Stimulated activated CD4-positive, alpha-beta T cell treated with anti-CD3 and anti-CD28 coated beads, Interleukin-2, amount 100 ng/mL, for 24 hours (primary cell): ENCODE results near the gene IL10RB.
"Not testable (repeated sequence)": the region's sequence is repeated elsewhere in the genome, so short reads cannot be mapped to it uniquely, and the experiment has no call there.

Source experiments
- DNase-seq, 2 donors: peaks; one replicate each; pipeline ENCODE4 v3.0.0-alpha.2; 2020

IL10RB gene

DNA sequence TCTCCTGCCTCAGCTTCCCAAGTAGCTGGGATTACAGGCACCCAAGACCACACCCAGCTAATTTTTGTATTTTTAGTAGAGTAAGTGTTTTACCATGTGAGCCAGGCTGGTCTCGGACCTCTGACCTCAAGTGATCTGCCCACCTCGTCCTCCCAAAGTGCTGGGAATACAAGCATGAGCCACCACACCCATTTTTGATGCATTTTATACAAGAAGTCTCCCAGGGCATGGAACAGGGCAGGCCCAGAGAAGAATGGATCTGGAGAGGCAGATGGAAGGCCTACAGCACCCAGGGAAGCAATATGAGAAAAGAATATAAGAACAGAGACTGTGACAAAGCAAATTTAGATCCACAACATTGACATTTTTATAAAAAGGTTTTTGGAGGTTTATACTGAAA lies 39.8 kb downstream of the IL10RB start:
- no peak for DNase-seq

GRCh38 chr21:33308586-33309490 lies 42.7 kb downstream of the IL10RB start:
- no peak for DNase-seq

GRCh38 chr21:33309778-33310177 lies 43.6 kb downstream of the IL10RB start:
- DNase-seq, result no peak

DNA sequence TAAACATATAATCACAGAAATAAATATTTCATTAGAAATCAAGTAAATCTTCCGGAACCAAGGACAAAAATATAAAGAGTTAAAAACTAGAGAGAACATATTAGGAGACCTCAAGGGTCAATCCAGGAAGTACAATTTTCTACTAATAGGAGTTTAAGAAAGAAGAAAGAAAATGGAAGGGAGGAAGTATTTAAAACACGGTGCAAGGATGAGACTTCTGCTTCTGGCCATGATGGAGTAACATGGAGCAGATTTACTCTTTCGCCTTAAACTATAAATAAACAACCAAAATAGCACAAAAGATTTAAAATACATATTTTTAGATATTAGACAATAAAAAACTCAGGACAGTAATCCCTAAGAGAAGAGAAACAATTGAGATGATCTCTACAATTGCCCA lies 46.0 kb downstream of the IL10RB start:
- no peak for DNase-seq

DNA sequence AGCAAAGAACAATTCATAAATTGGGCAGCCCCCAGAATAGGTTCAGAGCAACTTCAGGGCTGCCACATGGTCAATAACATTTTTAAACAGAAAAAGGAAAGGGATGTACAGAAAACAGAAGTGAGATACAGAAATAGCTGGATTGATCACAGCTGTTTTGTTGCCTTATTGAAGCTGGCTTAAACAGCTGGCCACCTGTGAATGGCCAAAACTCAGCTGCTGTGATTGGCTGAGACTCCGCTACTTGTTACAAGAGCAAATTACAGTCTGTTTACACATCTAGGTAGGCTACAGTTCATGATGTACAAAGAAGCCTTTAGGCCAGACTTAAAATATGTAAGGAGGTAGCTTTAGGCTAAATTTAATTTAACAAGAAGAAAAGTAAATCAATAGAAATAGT lies 47.0 kb downstream of the IL10RB start:
- DNase-seq, result no peak

DNA sequence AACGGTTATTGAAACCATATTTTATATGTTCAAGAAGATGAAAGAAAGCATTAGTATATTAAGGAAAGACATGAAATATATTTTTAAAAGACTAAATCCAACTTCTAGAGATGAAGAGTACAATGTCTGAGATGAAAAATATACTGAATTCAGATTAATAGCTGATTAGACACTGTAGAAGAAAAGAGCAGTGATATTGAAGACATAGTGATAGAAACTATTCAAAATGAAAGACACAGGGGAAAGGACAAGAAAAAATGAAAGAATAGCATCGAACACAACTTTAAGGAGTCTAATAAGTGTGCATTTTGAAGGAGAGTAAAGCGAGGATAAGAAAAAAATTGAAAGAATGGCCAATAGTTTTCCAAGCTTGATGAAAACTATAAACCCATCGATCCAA lies 47.4 kb downstream of the IL10RB start:
- DNase-seq, result no peak

- DNase-seq, result no peak
These were observed 47.9 kb downstream of the IL10RB start for GRCh38 chr21:33314111-33314510.

- DNase-seq, result no peak
These were observed 50.0 kb downstream of the IL10RB start for GRCh38 chr21:33315946-33316710.

DNA sequence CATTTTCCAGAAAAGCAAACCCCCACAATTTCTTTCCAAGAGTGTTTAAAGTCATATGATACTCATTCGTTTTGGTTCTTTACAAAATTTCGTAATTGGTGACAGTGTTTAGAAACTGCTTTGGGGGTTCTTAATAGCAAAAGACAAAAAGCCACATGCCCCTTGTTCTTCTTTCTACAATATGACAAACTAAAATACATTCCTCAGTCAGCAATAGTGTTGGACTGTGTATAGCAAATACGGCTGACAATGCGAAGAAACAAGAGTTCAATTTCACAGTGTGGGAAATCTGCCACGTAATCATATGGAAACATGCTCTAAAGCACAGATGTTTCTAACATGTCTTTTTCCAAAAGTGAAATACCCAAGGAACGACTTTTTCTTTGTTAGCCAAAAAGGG lies 51.0 kb downstream of the IL10RB start:
- no peak for DNase-seq

- DNase-seq, result no peak
These were observed 51.8 kb downstream of the IL10RB start for GRCh38 chr21:33317786-33318486.

- DNase-seq, result not testable (repeated sequence)
These were observed 54.8 kb downstream of the IL10RB start for GRCh38 chr21:33321005-33321404.

- DNase-seq, result not testable (repeated sequence)
These were observed 57.4 kb downstream of the IL10RB start for GRCh38 chr21:33323610-33324009.

GRCh38 chr21:33324291-33325221 lies 58.4 kb downstream of the IL10RB start, which contains the start of gene IFNAR1:
IFNAR1 (plus strand) TSS chr21:33324970; CDS start chr21:33325056, 86 bp downstream.
- peak; percentile 99 for DNase-seq

DNA sequence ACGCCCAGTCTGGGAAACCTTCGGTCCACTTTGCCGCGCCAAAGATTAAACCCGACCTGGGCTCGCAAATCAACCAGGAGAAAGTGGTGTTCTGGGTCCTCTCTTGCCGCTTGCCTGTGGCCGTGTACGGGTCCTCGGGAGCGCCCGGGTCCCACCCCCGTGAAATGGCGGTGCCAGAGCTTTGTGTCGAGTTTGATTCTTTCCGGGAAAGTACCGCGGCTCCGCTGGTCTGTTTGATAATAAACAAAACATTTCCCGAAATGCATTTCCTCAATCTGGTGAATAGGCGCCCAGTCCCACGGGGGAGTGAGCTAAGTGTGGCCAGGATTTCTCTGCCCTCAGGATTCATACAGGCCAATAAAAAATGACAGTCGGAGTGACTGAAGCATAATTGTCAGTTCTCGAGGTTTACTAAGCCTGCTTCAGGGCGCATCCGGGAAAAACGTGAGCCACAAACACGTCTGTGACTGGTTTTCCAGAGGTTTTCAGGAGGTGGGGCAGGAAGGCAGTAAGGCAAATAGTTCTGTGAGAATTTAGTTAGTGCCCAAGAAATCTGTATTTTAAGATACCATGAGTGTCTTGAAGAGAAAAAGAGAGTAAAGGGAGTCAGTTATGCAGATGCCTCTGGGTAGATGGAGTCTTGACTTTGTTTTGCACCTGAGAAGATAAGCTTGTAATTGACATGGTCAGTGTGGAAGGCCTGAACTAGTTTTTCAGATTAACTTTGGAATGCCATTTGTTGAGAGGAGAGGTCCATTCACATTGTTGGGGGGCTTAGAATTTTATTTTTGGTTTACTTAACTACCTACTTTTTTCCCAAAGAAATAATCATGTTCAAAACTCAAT lies 59.3 kb downstream of the IL10RB start:
- peak; percentile 71 to 76 for DNase-seq

DNA sequence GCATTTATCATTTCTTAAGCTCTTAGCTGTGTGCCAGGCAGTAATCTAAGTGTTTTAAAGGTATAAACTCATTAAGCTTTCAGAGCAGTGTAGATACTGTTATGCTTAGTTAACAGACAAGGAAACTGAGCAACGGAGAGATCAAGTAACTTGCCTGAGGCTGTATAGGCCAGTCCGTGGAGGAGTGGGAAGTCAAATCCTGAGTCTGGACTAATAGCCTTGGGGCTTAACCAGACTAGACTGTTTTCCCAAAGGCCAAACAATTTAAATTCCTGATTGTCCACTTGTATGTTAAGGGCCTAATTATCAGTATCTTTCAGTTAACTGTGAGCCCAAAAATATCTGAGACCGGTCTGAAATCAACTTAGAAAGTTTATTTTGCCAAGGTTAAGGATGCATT lies 61.2 kb downstream of the IL10RB start:
- no peak for DNase-seq

DNA sequence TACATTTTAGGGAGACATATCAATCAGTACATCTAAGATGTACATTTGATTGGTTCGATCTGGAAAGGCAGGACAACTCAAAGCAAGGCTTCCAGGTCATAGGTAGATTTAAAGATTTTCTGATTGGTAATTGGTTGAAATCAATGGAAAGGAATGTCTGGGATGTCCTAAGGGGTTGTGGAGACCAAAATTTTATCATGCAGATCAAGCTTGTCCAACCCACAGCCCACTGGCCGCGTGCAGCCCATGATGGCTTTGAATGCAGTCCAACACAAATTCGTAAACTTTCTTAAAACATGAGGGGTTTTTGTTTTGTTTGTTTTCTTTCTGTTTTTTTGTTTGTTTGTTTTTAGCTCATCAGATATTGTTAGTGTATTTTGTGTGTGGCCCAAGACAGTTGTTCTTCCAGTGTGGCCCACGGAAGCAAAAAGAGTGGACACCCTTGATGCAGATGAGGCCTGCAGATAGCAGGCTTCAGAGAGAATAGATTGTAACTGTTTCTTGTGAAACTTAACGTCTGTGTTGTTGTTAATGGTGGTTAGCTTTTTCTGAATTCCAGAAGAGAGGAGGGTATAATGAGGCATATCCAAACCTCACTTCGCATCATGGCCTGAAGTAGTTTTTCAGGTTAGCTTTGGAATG lies 61.7 kb downstream of the IL10RB start:
- DNase-seq, result no peak

GRCh38 chr21:33330726-33331125 lies 64.6 kb downstream of the IL10RB start:
- DNase-seq, result no peak

GRCh38 chr21:33332143-33332542 lies 66.0 kb downstream of the IL10RB start:
- DNase-seq, result no peak

GRCh38 chr21:33334191-33334590 lies 68.0 kb downstream of the IL10RB start:
- DNase-seq, result no peak

DNA sequence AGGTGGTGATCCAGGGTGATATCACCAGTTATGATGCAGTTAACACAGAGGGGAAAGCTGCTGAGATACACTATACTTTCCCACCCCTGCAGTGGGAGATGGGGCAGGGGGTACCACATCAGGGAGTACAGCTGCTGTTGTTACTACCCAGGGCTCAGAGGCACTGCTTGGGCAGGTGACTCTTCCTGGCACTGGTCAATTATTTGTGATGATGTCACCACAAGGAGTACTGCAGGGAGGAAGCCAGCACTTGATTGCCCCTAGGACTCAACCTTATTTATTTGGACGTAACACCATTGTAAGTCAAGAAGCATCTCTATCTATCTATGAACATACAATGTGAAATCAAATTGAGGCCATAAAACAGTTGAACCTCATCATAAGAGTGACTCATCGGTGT lies 68.7 kb downstream of the IL10RB start:
- DNase-seq, result no peak

GRCh38 chr21:33339135-33339534 lies 73.0 kb downstream of the IL10RB start:
- DNase-seq, result no peak
